Suppressor macrophage (primary cell): ENCODE data around the gene SPAG17.
A peak's percentile ranks its signal among the peaks of the same experiment; 100 is the strongest.

Experiments used
- DNase-seq, 4 experiments: peaks; one replicate each; pipeline ENCODE4 v3.0.0-alpha.2; 2020 to 2022

Gene SPAG17

DNA sequence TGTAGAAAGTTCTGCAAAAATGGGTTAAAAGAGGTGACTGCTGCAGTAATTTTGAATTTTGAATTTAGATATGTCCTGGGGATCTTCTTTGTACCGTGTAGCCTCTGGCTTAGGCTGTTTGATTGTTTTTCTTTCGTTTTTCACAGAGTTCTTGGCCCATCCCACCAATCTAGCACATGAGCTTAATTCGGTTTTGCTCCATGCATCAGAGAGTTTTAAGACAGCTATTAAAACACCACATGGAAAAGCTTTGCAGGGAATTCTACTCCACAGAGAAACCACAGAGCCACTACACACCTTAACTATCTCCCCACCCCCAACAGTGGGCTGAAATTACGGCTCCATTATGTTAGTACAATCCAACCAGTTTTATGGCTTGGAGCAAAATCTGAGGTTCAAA lies 25.5 kb downstream of the SPAG17 start:
- DNase-seq: no peak

DNA sequence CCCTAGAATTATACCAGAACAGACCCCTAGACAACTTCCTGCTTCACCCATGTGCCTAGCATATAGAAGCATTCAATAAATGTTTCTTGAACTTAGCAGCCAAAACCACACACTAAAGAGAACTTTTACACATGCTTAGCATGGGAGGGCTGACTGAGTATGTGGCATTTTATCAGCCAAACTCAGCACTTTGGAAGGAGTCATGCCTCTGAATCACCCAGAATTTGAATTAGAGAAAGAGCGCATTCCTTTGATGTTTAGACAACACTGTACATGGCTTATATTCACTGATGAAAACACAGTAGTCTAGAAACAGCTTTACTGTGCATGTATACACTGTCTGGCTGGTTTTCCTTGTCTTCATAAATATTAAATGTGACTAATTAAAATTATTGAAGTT lies 26.1 kb downstream of the SPAG17 start:
- DNase-seq: no peak

DNA sequence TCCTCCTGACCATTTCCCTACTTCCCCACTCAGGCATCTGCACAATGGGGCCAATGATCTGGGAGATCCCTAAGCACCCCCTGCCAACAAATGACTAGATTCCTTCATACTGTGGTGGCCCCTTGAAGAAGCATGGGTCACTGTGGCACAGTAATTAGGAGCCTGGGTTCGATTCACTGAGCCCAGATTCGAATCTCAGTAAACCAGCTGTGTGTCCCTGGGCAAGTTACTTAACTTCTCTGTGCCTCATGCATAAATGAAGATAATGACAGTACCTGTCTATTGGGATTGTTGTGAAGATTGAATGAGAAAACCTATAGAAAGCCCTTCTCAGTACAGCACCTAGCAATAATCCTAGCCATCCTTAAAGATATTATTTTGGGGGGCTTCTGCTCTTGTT lies 27.5 kb downstream of the SPAG17 start:
- DNase-seq: no peak

- no peak for DNase-seq
Measured at GRCh38 chr1:118155106-118155505, 29.9 kb downstream of the SPAG17 start.

DNA sequence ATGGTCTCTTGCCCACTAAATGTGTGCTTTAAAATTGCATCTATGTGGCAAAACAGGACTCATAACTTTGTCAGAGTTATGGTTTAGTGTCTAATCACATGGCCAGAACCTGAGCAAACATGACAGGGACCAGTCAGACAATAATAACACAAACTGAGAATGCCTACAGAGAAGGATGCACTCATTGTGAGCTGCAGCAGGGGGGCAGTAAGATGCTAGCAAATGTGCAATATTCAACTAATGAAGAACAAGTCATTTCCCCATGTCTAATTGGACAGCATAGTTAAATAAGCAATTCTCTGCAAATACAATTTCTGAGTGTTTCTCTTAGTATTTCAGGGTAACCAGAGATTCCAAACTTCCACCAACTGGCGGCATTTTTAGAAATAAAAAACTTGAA lies 30.8 kb downstream of the SPAG17 start:
- DNase-seq: no peak

DNA sequence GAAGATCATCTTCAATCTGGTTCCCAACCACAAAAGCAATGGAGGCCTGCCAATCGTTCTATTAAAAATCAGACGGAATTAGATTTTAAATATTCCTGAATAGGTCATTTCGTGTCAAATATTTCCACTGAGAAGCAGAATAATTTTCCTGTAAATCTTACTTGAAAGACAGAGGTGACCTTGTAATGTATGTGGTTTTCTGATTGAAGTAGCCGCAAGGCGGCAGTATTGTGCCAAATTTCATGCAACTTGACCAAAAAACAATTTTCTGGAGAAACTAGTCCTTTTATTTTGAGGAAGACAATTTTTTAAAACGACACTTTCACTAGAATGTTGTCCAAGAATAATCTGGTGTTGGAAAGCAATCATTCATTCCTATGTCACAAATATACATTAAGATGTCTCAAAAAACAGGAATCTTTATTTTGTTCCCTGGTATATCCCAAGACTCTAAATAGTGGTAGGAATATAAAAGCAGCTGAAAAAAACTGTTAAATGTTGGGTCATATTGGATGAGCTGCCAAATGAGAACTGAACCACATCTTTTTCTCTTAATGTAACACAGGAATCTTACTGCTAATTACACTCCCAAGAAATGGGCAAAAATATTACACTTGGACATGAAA lies 33.6 kb downstream of the SPAG17 start:
- peak; percentile 69 to 76 (median 72) for DNase-seq

DNA sequence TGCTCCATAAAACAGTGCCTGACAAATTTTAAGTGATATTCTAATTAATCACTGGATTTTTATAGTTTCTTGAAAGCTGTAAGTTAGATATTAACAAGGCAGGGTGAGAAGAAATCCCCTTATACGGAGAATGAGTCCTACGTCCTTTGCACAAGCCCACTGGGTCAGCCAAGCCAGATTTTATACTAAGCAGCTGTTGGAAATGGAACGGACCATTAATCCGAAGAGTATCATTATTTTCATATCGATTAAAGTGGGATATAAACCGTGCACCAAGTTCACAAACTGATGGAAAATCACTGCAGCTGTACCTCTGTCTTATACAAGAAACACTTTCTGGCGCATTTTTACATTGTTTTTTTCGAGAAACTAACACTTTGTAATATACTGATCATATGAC lies 35.2 kb downstream of the SPAG17 start:
- DNase-seq: no peak

GRCh38 chr1:118148034-118148433 lies 37.0 kb downstream of the SPAG17 start:
- no peak for DNase-seq

DNA sequence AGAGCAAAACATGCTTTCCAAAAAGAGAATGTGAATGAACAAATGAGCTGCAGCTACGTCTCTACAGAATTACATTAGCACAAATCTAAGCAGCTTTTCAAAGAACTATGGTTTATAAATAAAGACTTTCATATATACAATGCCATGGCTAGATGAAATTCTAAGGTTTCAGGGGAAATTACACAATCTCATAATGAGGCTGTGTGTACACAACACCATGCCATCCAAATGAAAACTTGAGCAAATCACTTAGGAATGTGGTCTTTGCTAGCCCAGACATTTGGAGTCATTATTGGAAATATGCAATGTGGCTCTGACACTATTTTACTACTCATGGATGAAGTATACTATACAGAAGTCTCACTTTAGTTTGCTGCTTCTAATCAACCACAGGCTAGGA lies 37.5 kb downstream of the SPAG17 start:
- DNase-seq: no peak

GRCh38 chr1:118145721-118146120 lies 39.3 kb downstream of the SPAG17 start:
- no peak for DNase-seq

- no peak for DNase-seq
Measured at GRCh38 chr1:118144684-118145083, 40.3 kb downstream of the SPAG17 start.

GRCh38 chr1:118143831-118144230 lies 41.2 kb downstream of the SPAG17 start:
- DNase-seq: no peak

DNA sequence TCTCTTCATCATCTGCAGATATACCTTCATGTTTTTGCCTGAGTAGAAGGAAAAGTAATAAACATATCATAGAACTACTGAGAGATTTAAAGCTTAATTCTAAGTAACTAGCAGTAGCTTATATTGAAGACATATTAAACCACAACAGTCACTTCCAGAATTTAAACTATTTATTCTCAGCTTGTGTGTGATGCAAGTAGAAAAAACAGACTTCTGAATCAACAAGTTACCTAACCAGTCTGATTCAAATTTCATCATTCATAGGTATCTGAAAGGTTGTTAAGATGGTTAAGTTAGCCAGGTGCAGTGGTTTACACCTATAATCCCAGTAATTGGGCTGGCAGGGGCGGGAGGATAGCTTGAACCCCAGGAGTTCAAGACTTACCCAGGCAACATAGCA lies 41.9 kb downstream of the SPAG17 start:
- DNase-seq: no peak

DNA sequence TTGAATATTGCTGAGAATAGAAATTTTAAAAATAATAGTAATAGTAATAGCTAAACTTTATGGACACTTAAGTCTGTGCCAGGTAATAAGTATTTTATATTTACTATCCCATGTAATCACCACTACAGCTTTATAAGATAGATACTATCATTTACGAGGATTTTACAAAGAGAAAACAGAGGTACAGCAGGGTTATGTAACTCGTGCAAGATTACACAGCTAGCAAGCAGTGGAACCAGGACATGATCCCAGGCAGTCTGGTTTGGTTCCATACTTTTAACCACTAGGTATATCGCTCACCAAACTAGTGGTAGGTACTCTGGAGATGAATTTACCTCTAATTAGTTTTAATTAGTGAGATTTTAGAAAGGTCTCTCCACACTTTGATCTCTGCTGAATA lies 42.5 kb downstream of the SPAG17 start:
- no peak for DNase-seq

DNA sequence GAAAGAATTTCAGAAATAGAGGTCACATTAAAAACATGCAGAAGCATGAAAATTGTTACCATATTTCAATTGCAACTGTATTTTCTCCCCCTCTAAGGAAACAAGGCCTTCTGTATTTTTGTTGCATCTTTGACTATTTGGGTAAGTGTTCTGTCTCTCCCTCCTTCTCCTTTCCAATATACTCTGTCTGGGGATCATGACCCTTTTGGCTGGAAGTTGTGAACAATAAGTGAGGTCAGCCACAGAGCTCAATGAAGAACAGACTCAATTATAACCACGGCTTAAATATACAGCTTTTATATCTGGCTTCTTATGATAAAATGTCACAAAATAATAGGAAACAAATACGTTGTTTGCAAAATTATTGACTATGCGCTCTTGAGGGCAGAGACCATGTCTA lies 47.1 kb downstream of the SPAG17 start:
- DNase-seq: no peak

GRCh38 chr1:118136187-118136941 lies 48.7 kb downstream of the SPAG17 start:
- peak; percentile 62 to 78 (median 70) for DNase-seq

GRCh38 chr1:118132000-118132399 lies 53.0 kb downstream of the SPAG17 start:
- DNase-seq: no peak

DNA sequence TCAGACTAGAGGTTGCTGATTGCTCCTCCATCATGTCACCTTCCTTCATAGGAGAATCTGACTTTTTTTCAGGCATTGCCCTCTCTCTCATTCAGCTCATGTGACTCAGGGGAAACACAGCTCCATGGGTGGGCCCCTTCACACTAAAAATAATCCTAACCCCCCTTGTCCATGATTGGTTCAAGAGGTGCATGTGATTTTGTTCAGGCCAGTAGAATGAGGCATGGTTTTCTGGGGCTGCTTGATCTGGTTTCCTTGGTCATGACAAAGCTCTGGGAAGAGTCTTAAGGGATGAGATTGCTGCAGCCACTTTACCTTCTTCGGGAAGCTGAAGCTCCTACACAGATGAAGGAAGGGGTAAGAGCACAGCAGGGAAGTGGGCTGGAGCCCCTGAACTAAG lies 56.3 kb downstream of the SPAG17 start:
- no peak for DNase-seq

GRCh38 chr1:118124064-118124463 lies 61.0 kb downstream of the SPAG17 start:
- no peak for DNase-seq

DNA sequence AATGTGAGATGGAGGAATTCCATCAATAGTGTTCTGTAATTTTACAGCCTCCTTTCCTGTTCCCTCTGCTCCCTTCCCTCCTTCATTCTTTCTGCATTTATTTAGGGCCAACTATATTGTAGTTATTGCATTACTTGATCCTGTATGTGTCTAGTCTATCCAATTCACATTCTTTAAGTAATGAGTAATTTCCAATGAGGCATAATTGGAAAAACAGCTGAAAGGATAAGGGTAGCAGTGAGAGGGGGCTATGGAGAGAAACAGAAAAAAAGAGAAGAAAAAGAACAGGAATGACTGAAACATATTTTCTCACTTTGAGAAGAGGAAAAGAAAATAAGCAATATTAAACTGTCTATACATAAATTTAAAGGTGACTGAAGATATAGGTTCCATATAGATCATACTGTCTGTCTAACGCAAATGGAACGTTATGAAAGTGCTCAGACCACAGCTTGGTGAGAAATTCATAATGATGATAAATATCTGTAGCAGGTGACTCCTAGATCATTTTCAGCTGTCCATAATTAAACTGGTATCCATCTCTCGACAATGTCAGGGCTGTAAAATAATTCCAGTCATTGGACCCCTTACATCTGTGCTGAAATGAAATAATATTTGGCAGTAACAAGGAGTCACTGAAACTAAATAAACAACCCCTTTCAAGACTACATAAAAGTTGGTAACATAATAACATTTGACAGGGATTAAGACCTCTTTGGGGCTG lies 61.8 kb downstream of the SPAG17 start:
- DNase-seq: no peak

- DNase-seq: no peak
Measured at GRCh38 chr1:118122234-118123004, 62.6 kb downstream of the SPAG17 start.

- DNase-seq: no peak
Measured at GRCh38 chr1:118118873-118119463, 66.1 kb downstream of the SPAG17 start.

- DNase-seq: no peak
Measured at GRCh38 chr1:118118469-118118868, 66.6 kb downstream of the SPAG17 start.
